SK-N-SH (cell line): ENCODE measurements around the gene SV2B. TPM values are rescaled to one million over a fixed set of nuclear protein-coding genes. Genes with fewer than 3 reads are reported as not detected.

Experiments used
- CTCF ChIA-PET: fragments of 300-600, 350-600 bp; formaldehyde crosslinking; extraction: SDS; loops from one replicate; lab custom pipeline; 2021; lab: Yijun Ruan, JAX
- POLR2A ChIA-PET: fragments of 350-600 bp; sonication (Branson Sonifier 250); formaldehyde crosslinking; extraction: SDS; loops from one replicate; lab custom pipeline; 2020; ENCODE audit warnings: antibody characterized with exemption, inconsistent platforms; lab: Yijun Ruan, JAX
- DNase-seq: peaks from one replicate; pipeline ENCODE4 v3.0.0; 2012
- H2AFZ ChIP-seq: fragments of 200-600 bp; sonication (generic); 2 replicates; pipeline ENCODE4 v1.8.1; 2016; ENCODE audit warnings: antibody characterized with exemption, mild to moderate bottlenecking, low read depth
- H3F3A ChIP-seq: fragments of 200-600 bp; sonication (generic); replicated peaks from 2 replicates; pipeline ENCODE3; 2016; ENCODE audit warnings: antibody characterized with exemption, mild to moderate bottlenecking; ENCODE audit not compliant: insufficient read depth
- H3K27ac ChIP-seq, 2 experiments: fragments of 200-500 bp in 1 of 2; fragments of 200-600 bp in 1 of 2; sonication (Bioruptor generic) in 1 of 2; sonication (generic), shearing (Covaris generic) in 1 of 2; 2 replicates each; pipeline versions ENCODE4 v1.5.1 to v1.6.1; 2014 to 2016; ENCODE audit warnings: low read depth in 2 of 2, inconsistent platforms in 1 of 2, low read length in 1 of 2, mild to moderate bottlenecking in 1 of 2, mixed read lengths in 1 of 2
- H3K27me3 ChIP-seq: fragments of 200-600 bp; sonication (generic), shearing (Covaris generic); 2 replicates; pipeline ENCODE4 v1.6.1; 2016; ENCODE audit warnings: mixed run types; ENCODE audit not compliant: insufficient read depth
- H3K36me3 ChIP-seq, 2 experiments: fragments of 200-500 bp in 1 of 2; fragments of 200-600 bp in 1 of 2; sonication (Bioruptor generic) in 1 of 2; sonication (generic) in 1 of 2; replicated peaks in 1 of 2; 2 replicates each; pipeline versions ENCODE3 to v1.5.1; 2014 to 2016; ENCODE audit warnings: low read length in 1 of 2, mild to moderate bottlenecking in 1 of 2; ENCODE audit not compliant: insufficient read depth in 2 of 2, control insufficient read depth in 1 of 2
- H3K4me1 ChIP-seq, 2 experiments: fragments of 200-500 bp in 1 of 2; fragments of 200-600 bp in 1 of 2; sonication (Bioruptor generic) in 1 of 2; sonication (generic), shearing (Covaris generic) in 1 of 2; 2 replicates each; pipeline versions ENCODE4 v1.5.1 to v1.6.1; 2014 to 2016; ENCODE audit warnings: low read depth in 1 of 2, low read length in 1 of 2, mixed run types in 1 of 2; ENCODE audit not compliant: insufficient read depth in 2 of 2, control insufficient read depth in 1 of 2
- H3K4me2 ChIP-seq: fragments of 200-600 bp; sonication (generic), shearing (Covaris generic); 2 replicates; pipeline ENCODE4 v1.6.1; 2017; ENCODE audit warnings: mixed run types
- H3K4me3 ChIP-seq, 2 experiments: fragments of 200-500 bp in 1 of 2; fragments of 200-600 bp in 1 of 2; sonication (Bioruptor generic) in 1 of 2; sonication (generic), shearing (Covaris generic) in 1 of 2; 2 replicates each; pipeline versions ENCODE4 v1.5.1 to v1.8.1; 2014 to 2016; ENCODE audit warnings: low read depth in 2 of 2, inconsistent platforms in 1 of 2, low read length in 1 of 2, mild to moderate bottlenecking in 1 of 2, mixed read lengths in 1 of 2, moderate library complexity in 1 of 2
- H3K79me2 ChIP-seq: fragments of 200-600 bp; sonication (generic); 2 replicates; pipeline ENCODE4 v1.8.1; 2017; ENCODE audit warnings: mild to moderate bottlenecking; ENCODE audit not compliant: insufficient read depth
- H3K9ac ChIP-seq: fragments of 200-600 bp; sonication (generic); 2 replicates; pipeline ENCODE4 v1.6.1; 2017; ENCODE audit warnings: mixed run types
- H3K9me2 ChIP-seq: fragments of 200-600 bp; sonication (generic); 2 replicates; pipeline ENCODE4 v1.6.1; 2017; ENCODE audit warnings: mixed run types
- H3K9me3 ChIP-seq: fragments of 200-600 bp; sonication (generic); 2 replicates; pipeline ENCODE4 v1.6.1; 2017; ENCODE audit warnings: mixed run types, mild to moderate bottlenecking, moderate library complexity
- H4K20me1 ChIP-seq: fragments of 200-600 bp; sonication (generic); 2 replicates; pipeline ENCODE4 v1.6.1; 2017; ENCODE audit warnings: mild to moderate bottlenecking, mixed run types; ENCODE audit not compliant: insufficient read depth
- CHD2 ChIP-seq: fragments of 150-350 bp; IDR thresholded peaks from 2 replicates; pipeline ENCODE4 v1.6.1; 2018; ENCODE audit warnings: low read length; ENCODE audit not compliant: partially characterized antibody
- CTCF ChIP-seq: fragments of 200-600 bp; sonication (generic); IDR thresholded peaks from 2 replicates; pipeline ENCODE4 v1.6.1; 2017; ENCODE audit warnings: antibody characterized with exemption, mild to moderate bottlenecking, moderate library complexity
- FOSL2 ChIP-seq: IDR thresholded peaks from 2 replicates; pipeline ENCODE4 v1.4.0; 2012; ENCODE audit warnings: low read depth, mild to moderate bottlenecking, moderate library complexity, borderline replicate concordance
- GABPA ChIP-seq: IDR thresholded peaks from 2 replicates; pipeline ENCODE4 v1.4.0; 2012; ENCODE audit warnings: low read depth, mild to moderate bottlenecking
- MEF2A ChIP-seq: IDR thresholded peaks from 2 replicates; pipeline ENCODE4 v1.4.0; 2012; ENCODE audit warnings: low read depth, borderline replicate concordance
- NFIC ChIP-seq: IDR thresholded peaks from 2 replicates; pipeline ENCODE4 v1.4.0; 2012; ENCODE audit warnings: borderline replicate concordance
- PBX3 ChIP-seq: IDR thresholded peaks from 2 replicates; pipeline ENCODE4; 2012
- RAD21 ChIP-seq: IDR thresholded peaks from 2 replicates; pipeline ENCODE4 v1.6.1; 2012; ENCODE audit warnings: mild to moderate bottlenecking, low read length
- REST ChIP-seq: IDR thresholded peaks from 2 replicates; pipeline ENCODE4 v1.6.1; 2012; ENCODE audit warnings: mild to moderate bottlenecking, low read depth, low read length, moderate library complexity
- RFX5 ChIP-seq: IDR thresholded peaks from 2 replicates; pipeline ENCODE4 v1.6.1; 2012; ENCODE audit warnings: mild to moderate bottlenecking, improper control_type of control experiment, low read length
- RXRA ChIP-seq: IDR thresholded peaks from 2 replicates; pipeline ENCODE4 v1.4.0; 2012; ENCODE audit warnings: low read depth, mild to moderate bottlenecking, borderline replicate concordance
- SIN3A ChIP-seq: IDR thresholded peaks from 2 replicates; pipeline ENCODE4 v1.6.1; 2012; ENCODE audit warnings: low read depth, mild to moderate bottlenecking, low read length, moderate library complexity, borderline replicate concordance
- TAF1 ChIP-seq: IDR thresholded peaks from 2 replicates; pipeline ENCODE4 v1.6.1; 2012; ENCODE audit warnings: low read depth, mild to moderate bottlenecking, low read length, moderate library complexity, borderline replicate concordance
- ZBTB33 ChIP-seq: IDR thresholded peaks from 2 replicates; pipeline ENCODE4 v1.4.0; 2012; ENCODE audit warnings: low read depth, borderline replicate concordance
- WGBS: methylation state at CpG from one replicate; pipeline ENCODE4 v1.1.6; 2017; ENCODE audit warnings: low lambda C conversion rate; 5-methylcytosine and 5-hydroxymethylcytosine counted together
- polyA plus RNA-seq, 3 experiments: library from polyadenylated mRNA; depleted of rRNA; stranded (reverse); fragments of >200 nt; gene quantifications; 2 replicates each; pipeline ENCODE4 v1.2.3, GENCODE V29; 2012

The SV2B gene
- polyA plus RNA-seq, 1 of the 3 experiments (the other 2 are of a cell fraction): not detected

GRCh38 chr15:91113030-91113429 lies 13.0 kb downstream of the SV2B start:
- H3K79me2 ChIP-seq: no peaks in the 10 kb centered on the region
- no peaks in the 10 kb centered on the region for H3K9me3 ChIP-seq
- no peak overlapping the region for H3K4me3 ChIP-seq
- no peaks in the 10 kb centered on the region for H4K20me1 ChIP-seq
- no peak for DNase-seq
- H3K27me3 ChIP-seq: no peaks in the 10 kb centered on the region; the same call in 1 of the 2 replicates
- H3K4me1 ChIP-seq: no peaks in the 10 kb centered on the region
- no peak overlapping the region for H3K27ac ChIP-seq
- no peaks in the 10 kb centered on the region for H3K9me2 ChIP-seq
- no peak overlapping the region for H2AFZ ChIP-seq
- H3F3A ChIP-seq: no peaks in the 10 kb centered on the region
- ChIA-PET CTCF (interaction anchor here (1.2 kb wide), 1 partner anchor 135 kb away, joined by 3 read pairs; no protein-coding TSS in a partner anchor), POLR2A (no interaction called here)
- TF ChIP-seq NFIC (no peak), MEF2A (no peak), CTCF (no peak), RAD21 (no peak), SIN3A (no peak), CHD2 (no peak), ZBTB33 (no peak), FOSL2 (no peak), RFX5 (no peak), TAF1 (no peak), RXRA (no peak), PBX3 (no peak), GABPA (no peak), REST (no peak)
- WGBS: 36% methylated on average over 6 of the region's 6 CpGs
- H3K9ac ChIP-seq: no peak overlapping the region
- H3K4me2 ChIP-seq: no peak overlapping the region
- no peaks in the 10 kb centered on the region for H3K36me3 ChIP-seq
